HepG2 (cell line): Measurements from ENCODE around the gene ASAP2. TPM values are rescaled to one million over a fixed set of nuclear protein-coding genes. Genes with fewer than 3 reads are reported as not detected.

Experiments
- ATAC-seq: fragments of 200-7000 bp; cut with Tn5 transposase; 3 replicates; pipeline ENCODE4 v1.9.1; 2020; ENCODE audit warnings: mild to moderate bottlenecking, moderate library complexity
- BruUV-seq: library from RNA; stranded (reverse); fragments of 400-500 nt; replicated peaks from 2 replicates; lab custom pipeline; 2021; lab: Mats Ljungman, UMichigan
- CTCF ChIA-PET: fragments of 300-600 bp; formaldehyde crosslinking; extraction: SDS; loops from one replicate; lab custom pipeline; 2021; ENCODE audit warnings: low total read pairs, inconsistent platforms, low intra/inter-chr PET ratio; lab: Yijun Ruan, JAX
- POLR2A ChIA-PET: fragments of 350-600 bp; sonication (Branson Sonifier 250); formaldehyde crosslinking; loops from one replicate; lab custom pipeline; 2020; ENCODE audit warnings: antibody characterized with exemption, inconsistent platforms; lab: Yijun Ruan, JAX
- DNase-seq: peaks from one replicate; pipeline ENCODE4 v3.0.0-alpha.2; 2015; ENCODE audit warnings: low spot score
- FAIRE-seq: peaks from 3 replicates; lab custom pipeline; 2011; peaks lifted over from hg19 to GRCh38; lab: Jason Lieb, UNC
- H2AFZ ChIP-seq: one replicate; pipeline ENCODE4 v1.6.1; 2011; ENCODE audit warnings: low read length, inconsistent platforms
- H3K27ac ChIP-seq: fragments of 300-600 bp; 3 replicates; pipeline ENCODE4 v1.8.0; 2011; ENCODE audit warnings: mixed run types, mild to moderate bottlenecking, mixed read lengths, low read length, inconsistent platforms; ENCODE audit not compliant: insufficient read depth; ENCODE audit errors: extremely low read length
- H3K27me3 ChIP-seq, 2 experiments: fragments of 200-600 bp in 1 of 2; 2 replicates in 1 of 2; 3 replicates in 1 of 2; pipeline versions ENCODE4 v1.6.0 to v1.8.0; 2011; ENCODE audit warnings: low read length in 2 of 2, mild to moderate bottlenecking in 2 of 2, moderate library complexity in 2 of 2, inconsistent platforms in 1 of 2; ENCODE audit not compliant: insufficient read depth in 2 of 2, control insufficient read depth in 1 of 2
- H3K36me3 ChIP-seq, 2 experiments: fragments of 200-600 bp in 1 of 2; replicated peaks in 1 of 2; 2 replicates in 1 of 2; 3 replicates in 1 of 2; pipeline versions ENCODE4 v1.5.1 to v1.8.0; 2011; ENCODE audit warnings: low read length in 2 of 2, inconsistent platforms in 1 of 2; ENCODE audit not compliant: insufficient read depth in 2 of 2, control insufficient read depth in 1 of 2
- H3K4me1 ChIP-seq: 2 replicates; pipeline ENCODE4 v1.5.1; 2012; ENCODE audit warnings: low read length, inconsistent platforms; ENCODE audit not compliant: insufficient read depth
- H3K4me2 ChIP-seq: 2 replicates; pipeline ENCODE4 v1.6.0; 2011; ENCODE audit warnings: low read depth, low read length, inconsistent platforms
- H3K4me3 ChIP-seq, 3 experiments: fragments of 200-600 bp in 1 of 3; sonication (generic), shearing (Covaris generic) in 1 of 3; replicated peaks in 1 of 3; 2 replicates each; pipeline ENCODE4 v1.5.1; 2011 to 2016; ENCODE audit warnings: low read length in 3 of 3, inconsistent platforms in 2 of 3, low read depth in 2 of 3, mild to moderate bottlenecking in 2 of 3, control low read depth in 1 of 3, mixed read lengths in 1 of 3; ENCODE audit not compliant: insufficient read depth in 1 of 3
- H3K79me2 ChIP-seq: one replicate; pipeline ENCODE4 v1.6.1; 2011; ENCODE audit warnings: low read length, inconsistent platforms; ENCODE audit not compliant: insufficient read depth
- H3K9ac ChIP-seq: 2 replicates; pipeline ENCODE4 v1.6.0; 2011; ENCODE audit warnings: mild to moderate bottlenecking, low read depth, low read length, inconsistent platforms; ENCODE audit not compliant: insufficient read depth
- H3K9me3 ChIP-seq: 2 replicates; pipeline ENCODE4 v1.5.1; 2012; ENCODE audit warnings: mild to moderate bottlenecking, low read length
- H4K20me1 ChIP-seq: 2 replicates; pipeline ENCODE4 v1.6.0; 2011; ENCODE audit warnings: inconsistent platforms, mild to moderate bottlenecking, low read length, moderate library complexity; ENCODE audit not compliant: insufficient read depth
- BRD4 ChIP-seq: sonication (generic); formaldehyde crosslinking; IDR thresholded peaks from 2 replicates; pipeline ENCODE4 v1.4.0; 2020; ENCODE audit warnings: missing genetic modification reagents
- HOXA3 ChIP-seq: sonication (generic); formaldehyde crosslinking; IDR thresholded peaks from 2 replicates; pipeline ENCODE4 v1.5.0; 2020; ENCODE audit warnings: missing genetic modification reagents
- IKZF4 ChIP-seq: sonication (generic); formaldehyde crosslinking; IDR thresholded peaks from 2 replicates; pipeline ENCODE4 v1.5.1; 2020; ENCODE audit warnings: borderline replicate concordance, mild to moderate bottlenecking, low read depth, missing genetic modification reagents; ENCODE audit errors: not compliant biosample characterization
- MLLT10 ChIP-seq: sonication (generic); formaldehyde crosslinking; IDR thresholded peaks from 2 replicates; pipeline ENCODE4 v1.4.0; 2020; ENCODE audit warnings: missing genetic modification reagents
- NFKBIZ ChIP-seq: IDR thresholded peaks from 2 replicates; pipeline ENCODE4 v1.6.1; 2018; ENCODE audit warnings: missing genetic modification reagents, missing compliant biosample characterization
- RBM39 ChIP-seq: fragments of 200-400 bp; formaldehyde crosslinking; IDR thresholded peaks from one replicate; pipeline ENCODE4 v1.6.1; 2018; ENCODE audit warnings: antibody characterized with exemption, mild to moderate bottlenecking, low read depth, low read length; ENCODE audit not compliant: poor library complexity, severe bottlenecking
- SIX4 ChIP-seq: sonication (generic); formaldehyde crosslinking; IDR thresholded peaks from 2 replicates; pipeline ENCODE4 v1.4.0; 2020; ENCODE audit warnings: missing genetic modification reagents
- ZFP36L1 ChIP-seq: sonication (generic); formaldehyde crosslinking; IDR thresholded peaks from 2 replicates; pipeline ENCODE4 v1.8.0; 2022; ENCODE audit warnings: mild to moderate bottlenecking, missing genetic modification reagents, moderate library complexity
- ZNF33A ChIP-seq: sonication (generic); formaldehyde crosslinking; IDR thresholded peaks from 2 replicates; pipeline ENCODE4 v1.5.1; 2020; ENCODE audit warnings: missing genetic modification reagents, mild to moderate bottlenecking, moderate library complexity, borderline replicate concordance
- ZNF552 ChIP-seq: sonication (generic); formaldehyde crosslinking; IDR thresholded peaks from 2 replicates; pipeline ENCODE4 v1.9.0; 2022; ENCODE audit warnings: missing genetic modification reagents, mild to moderate bottlenecking, borderline replicate concordance
- ZNF615 ChIP-seq: sonication (generic); formaldehyde crosslinking; IDR thresholded peaks from 2 replicates; pipeline ENCODE4 v1.5.0; 2020; ENCODE audit warnings: mild to moderate bottlenecking, missing genetic modification reagents, borderline replicate concordance
- ZSCAN31 ChIP-seq: sonication (generic); formaldehyde crosslinking; IDR thresholded peaks from 2 replicates; pipeline ENCODE4 v1.5.0; 2020; ENCODE audit warnings: low read depth, mild to moderate bottlenecking, missing genetic modification reagents
- WGBS: methylation state at CpG from one replicate; pipeline ENCODE4 v1.1.6; 2017; ENCODE audit warnings: low lambda C conversion rate; 5-methylcytosine and 5-hydroxymethylcytosine counted together
- in situ Hi-C: cut with HindIII; loops from 2 replicates; pipeline ENCODE4 v1.10.0; 2017; ENCODE audit warnings: low pct_unique_long_range_greater_than_20kb; ENCODE audit not compliant: extremely low pct_ligation_motif_present
- intact Hi-C: fragments of 100-400 bp; cut with micrococcal nuclease; formaldehyde crosslinking; loops from one replicate; pipeline ENCODE4 v1.10.0; 2022; ENCODE audit not compliant: unreplicated experiment
- polyA plus RNA-seq, 8 experiments: library from polyadenylated mRNA; depleted of rRNA in 3 of 8; stranded (reverse) in 7 of 8; unstranded in 1 of 8; fragments of >200 nt; fragmentation: Illumina TruSeq in 4 of 8; extraction: Trizol in 4 of 8; gene quantifications; 2 replicates each; pipeline versions ENCODE4 v1.2.1 to v1.2.3, GENCODE V29; 2011 to 2016; ENCODE audit warnings: low read depth in 4 of 8, missing spikeins in 1 of 8, mixed read lengths in 1 of 8; ENCODE audit not compliant: insufficient read depth in 1 of 8
- total RNA-seq, 5 experiments: library from RNA; depleted of rRNA; stranded (reverse); fragments of >200 nt; fragmentation: Illumina TruSeq; extraction: Trizol; gene quantifications; 2 replicates each; pipeline ENCODE4 v1.2.3, GENCODE V29; 2016; ENCODE audit warnings: low read depth in 1 of 5
- TF ChIP-seq, protein P1 (sequence below): IDR thresholded peaks from 2 replicates; pipeline ENCODE4 v1.6.1; 2016; ENCODE audit warnings: missing compliant biosample characterization, missing genetic modification reagents, borderline replicate concordance
- TF ChIP-seq, protein P2 (sequence below): sonication (generic); formaldehyde crosslinking; IDR thresholded peaks from 2 replicates; pipeline ENCODE4 v1.8.1; 2023; ENCODE audit warnings: mild to moderate bottlenecking, missing genetic modification reagents
- TF ChIP-seq, protein P3 (sequence below): sonication (generic); formaldehyde crosslinking; IDR thresholded peaks from 2 replicates; pipeline ENCODE4 v1.4.0; 2020; ENCODE audit warnings: missing genetic modification reagents
- TF ChIP-seq, protein P4 (sequence below): fragments of 450-650 bp; IDR thresholded peaks from 2 replicates; pipeline ENCODE4 v1.6.1; 2017; ENCODE audit warnings: mild to moderate bottlenecking
- TF ChIP-seq, protein P5 (sequence below): sonication (generic); formaldehyde crosslinking; IDR thresholded peaks from 2 replicates; pipeline ENCODE4 v1.8.0; 2022; ENCODE audit warnings: mild to moderate bottlenecking, missing genetic modification reagents, moderate library complexity

ASAP2 gene
- total and polyA plus RNA-seq, 2 of the 13 experiments (the other 11 are each of a cell fraction or from before 2014, with no cell fraction given): 7.3 to 22.3 TPM

DNA sequence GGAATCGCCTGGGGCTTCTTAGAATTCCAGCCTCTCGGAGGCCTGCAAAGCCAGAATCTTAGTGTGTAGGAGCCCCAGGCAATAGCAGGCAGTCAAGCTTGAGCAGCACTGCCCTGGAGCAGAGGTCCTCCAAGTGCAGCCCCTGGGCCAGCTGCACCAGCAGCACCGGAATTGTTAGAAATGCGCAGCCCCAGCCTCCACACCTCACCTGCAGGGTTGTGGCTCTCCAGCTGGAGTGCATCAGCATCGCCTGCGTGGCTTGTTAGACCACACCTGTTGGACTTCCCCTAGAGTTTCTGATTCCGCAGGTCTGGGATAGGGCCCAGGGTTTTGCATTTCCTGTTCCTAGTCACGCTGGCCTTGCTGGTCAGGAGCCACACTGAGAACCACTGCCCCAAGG, 100.3 kb downstream of the ASAP2 start:
- in situ Hi-C loops (no loop called here), intact Hi-C loops (no loop called here)
- H3K27me3 ChIP-seq: no peaks in the 10 kb centered on the region
- peaks cover 2% of the 10 kb centered on the region; the same call in 1 of the 2 replicates for H4K20me1 ChIP-seq
- no peak for FAIRE-seq
- WGBS: 93% methylated on average over 7 of the region's 8 CpGs
- DNase-seq: no peak
- no TSS peak for BruUV-seq
- H3K4me1 ChIP-seq: peaks cover 11% of the 10 kb centered on the region
- no peaks in the 10 kb centered on the region for H3K79me2 ChIP-seq
- TF ChIP-seq ZNF615 (CRISPR knock-in tag) (no peak), ZSCAN31 (CRISPR knock-in tag) (no peak), ZNF33A (CRISPR knock-in tag) (no peak), NFKBIZ (CRISPR knock-in tag) (no peak), MLLT10 (no peak), ZFP36L1 (no peak), RBM39 (no peak), BRD4 (CRISPR knock-in tag) (no peak), ZNF552 (CRISPR knock-in tag) (no peak), HOXA3 (no peak), SIX4 (CRISPR knock-in tag) (no peak), IKZF4 (CRISPR knock-in tag) (no peak)
- TF ChIP-seq, protein P1, sequence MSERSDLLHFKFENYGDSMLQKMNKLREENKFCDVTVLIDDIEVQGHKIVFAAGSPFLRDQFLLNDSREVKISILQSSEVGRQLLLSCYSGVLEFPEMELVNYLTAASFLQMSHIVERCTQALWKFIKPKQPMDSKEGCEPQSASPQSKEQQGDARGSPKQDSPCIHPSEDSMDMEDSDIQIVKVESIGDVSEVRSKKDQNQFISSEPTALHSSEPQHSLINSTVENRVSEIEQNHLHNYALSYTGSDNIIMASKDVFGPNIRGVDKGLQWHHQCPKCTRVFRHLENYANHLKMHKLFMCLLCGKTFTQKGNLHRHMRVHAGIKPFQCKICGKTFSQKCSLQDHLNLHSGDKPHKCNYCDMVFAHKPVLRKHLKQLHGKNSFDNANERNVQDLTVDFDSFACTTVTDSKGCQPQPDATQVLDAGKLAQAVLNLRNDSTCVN (CRISPR knock-in tag): no peak
- TF ChIP-seq, protein P2, sequence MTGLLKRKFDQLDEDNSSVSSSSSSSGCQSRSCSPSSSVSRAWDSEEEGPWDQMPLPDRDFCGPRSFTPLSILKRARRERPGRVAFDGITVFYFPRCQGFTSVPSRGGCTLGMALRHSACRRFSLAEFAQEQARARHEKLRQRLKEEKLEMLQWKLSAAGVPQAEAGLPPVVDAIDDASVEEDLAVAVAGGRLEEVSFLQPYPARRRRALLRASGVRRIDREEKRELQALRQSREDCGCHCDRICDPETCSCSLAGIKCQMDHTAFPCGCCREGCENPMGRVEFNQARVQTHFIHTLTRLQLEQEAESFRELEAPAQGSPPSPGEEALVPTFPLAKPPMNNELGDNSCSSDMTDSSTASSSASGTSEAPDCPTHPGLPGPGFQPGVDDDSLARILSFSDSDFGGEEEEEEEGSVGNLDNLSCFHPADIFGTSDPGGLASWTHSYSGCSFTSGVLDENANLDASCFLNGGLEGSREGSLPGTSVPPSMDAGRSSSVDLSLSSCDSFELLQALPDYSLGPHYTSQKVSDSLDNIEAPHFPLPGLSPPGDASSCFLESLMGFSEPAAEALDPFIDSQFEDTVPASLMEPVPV (CRISPR knock-in tag): no peak
- TF ChIP-seq, protein P3, sequence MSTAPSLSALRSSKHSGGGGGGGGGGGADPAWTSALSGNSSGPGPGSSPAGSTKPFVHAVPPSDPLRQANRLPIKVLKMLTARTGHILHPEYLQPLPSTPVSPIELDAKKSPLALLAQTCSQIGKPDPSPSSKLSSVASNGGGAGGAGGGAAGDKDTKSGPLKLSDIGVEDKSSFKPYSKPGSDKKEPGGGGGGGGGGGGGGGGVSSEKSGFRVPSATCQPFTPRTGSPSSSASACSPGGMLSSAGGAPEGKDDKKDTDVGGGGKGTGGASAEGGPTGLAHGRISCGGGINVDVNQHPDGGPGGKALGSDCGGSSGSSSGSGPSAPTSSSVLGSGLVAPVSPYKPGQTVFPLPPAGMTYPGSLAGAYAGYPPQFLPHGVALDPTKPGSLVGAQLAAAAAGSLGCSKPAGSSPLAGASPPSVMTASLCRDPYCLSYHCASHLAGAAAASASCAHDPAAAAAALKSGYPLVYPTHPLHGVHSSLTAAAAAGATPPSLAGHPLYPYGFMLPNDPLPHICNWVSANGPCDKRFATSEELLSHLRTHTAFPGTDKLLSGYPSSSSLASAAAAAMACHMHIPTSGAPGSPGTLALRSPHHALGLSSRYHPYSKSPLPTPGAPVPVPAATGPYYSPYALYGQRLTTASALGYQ (CRISPR knock-in tag): no peak
- TF ChIP-seq, protein P4, sequence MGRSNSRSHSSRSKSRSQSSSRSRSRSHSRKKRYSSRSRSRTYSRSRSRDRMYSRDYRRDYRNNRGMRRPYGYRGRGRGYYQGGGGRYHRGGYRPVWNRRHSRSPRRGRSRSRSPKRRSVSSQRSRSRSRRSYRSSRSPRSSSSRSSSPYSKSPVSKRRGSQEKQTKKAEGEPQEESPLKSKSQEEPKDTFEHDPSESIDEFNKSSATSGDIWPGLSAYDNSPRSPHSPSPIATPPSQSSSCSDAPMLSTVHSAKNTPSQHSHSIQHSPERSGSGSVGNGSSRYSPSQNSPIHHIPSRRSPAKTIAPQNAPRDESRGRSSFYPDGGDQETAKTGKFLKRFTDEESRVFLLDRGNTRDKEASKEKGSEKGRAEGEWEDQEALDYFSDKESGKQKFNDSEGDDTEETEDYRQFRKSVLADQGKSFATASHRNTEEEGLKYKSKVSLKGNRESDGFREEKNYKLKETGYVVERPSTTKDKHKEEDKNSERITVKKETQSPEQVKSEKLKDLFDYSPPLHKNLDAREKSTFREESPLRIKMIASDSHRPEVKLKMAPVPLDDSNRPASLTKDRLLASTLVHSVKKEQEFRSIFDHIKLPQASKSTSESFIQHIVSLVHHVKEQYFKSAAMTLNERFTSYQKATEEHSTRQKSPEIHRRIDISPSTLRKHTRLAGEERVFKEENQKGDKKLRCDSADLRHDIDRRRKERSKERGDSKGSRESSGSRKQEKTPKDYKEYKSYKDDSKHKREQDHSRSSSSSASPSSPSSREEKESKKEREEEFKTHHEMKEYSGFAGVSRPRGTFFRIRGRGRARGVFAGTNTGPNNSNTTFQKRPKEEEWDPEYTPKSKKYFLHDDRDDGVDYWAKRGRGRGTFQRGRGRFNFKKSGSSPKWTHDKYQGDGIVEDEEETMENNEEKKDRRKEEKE: no peak
- TF ChIP-seq, protein P5, sequence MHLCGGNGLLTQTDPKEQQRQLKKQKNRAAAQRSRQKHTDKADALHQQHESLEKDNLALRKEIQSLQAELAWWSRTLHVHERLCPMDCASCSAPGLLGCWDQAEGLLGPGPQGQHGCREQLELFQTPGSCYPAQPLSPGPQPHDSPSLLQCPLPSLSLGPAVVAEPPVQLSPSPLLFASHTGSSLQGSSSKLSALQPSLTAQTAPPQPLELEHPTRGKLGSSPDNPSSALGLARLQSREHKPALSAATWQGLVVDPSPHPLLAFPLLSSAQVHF (CRISPR knock-in tag): no peak
- no peak overlapping the region for H2AFZ ChIP-seq
- peaks cover 0 to 8% of the 10 kb centered on the region in 2 experiments; a peak in 2 of 5 replicates for H3K36me3 ChIP-seq
- CTCF ChIA-PET: no interaction called here
- H3K27ac ChIP-seq: no peak overlapping the region
- POLR2A ChIA-PET: no interaction called here
- no peak overlapping the region for H3K4me3 ChIP-seq
- ATAC-seq: peak; percentile 21; the same call in 1 of the 3 replicates
- no peak overlapping the region for H3K9ac ChIP-seq
- no peak overlapping the region for H3K4me2 ChIP-seq
- H3K9me3 ChIP-seq: no peaks in the 10 kb centered on the region
